Peyer's patch (tissue), 4 donors: ENCODE measurements around the gene THBS3.

Experiments
- CTCF ChIP-seq, 6 experiments: fragments of 450-650 bp in 4 of 6; fragments of 200-600 bp in 2 of 6; sonication (generic) in 1 of 6; IDR thresholded peaks; one replicate each; pipeline ENCODE4 v1.5.1; 2017 to 2019; ENCODE audit warnings: antibody characterized with exemption in 6 of 6, mild to moderate bottlenecking in 3 of 6, moderate library complexity in 1 of 6
- POLR2A ChIP-seq, 2 donors: fragments of 450-650 bp; IDR thresholded peaks; one replicate each; pipeline ENCODE4 v1.5.1; 2017; ENCODE audit warnings: antibody characterized with exemption in 2 of 2, mild to moderate bottlenecking in 2 of 2, moderate library complexity in 2 of 2

- no peak for TF ChIP-seq CTCF (IDR thresholded peaks at IDR 0.05)
- no peak for TF ChIP-seq POLR2A (IDR thresholded peaks at IDR 0.05)
Measured at GRCh38 chr1:155188268-155188667, 19.4 kb downstream of the THBS3 start.
